ENCODE results near the gene OR10K2. TPM values are rescaled to one million over a fixed set of nuclear protein-coding genes. Genes with fewer than 3 reads are reported as not detected.

The OR10K2 gene
- total RNA-seq, 1 experiment from 2014 or later: not detected

GRCh38 chr1:158371188-158371953 is 54.7 kb downstream of the OR10K2 start:
- no peak for DNase-seq (ENCODE audit: low read depth)

Other genes with a start within 250 kb of the OR10K2 start
- gene CD1D, start 245.3 kb downstream of the OR10K2 start, total RNA-seq (2014; rRNA removed): 0.11 TPM in 1 of 2 replicates, not detected in the other
- not detected in 2 replicates for gene CD1A, start 171.8 kb downstream of the OR10K2 start, total RNA-seq (2014; rRNA removed)
- not detected in 2 replicates for gene CD1C, start 136.3 kb downstream of the OR10K2 start, total RNA-seq (2014; rRNA removed)
- gene CD1B, start 94.7 kb downstream of the OR10K2 start, total RNA-seq (2014; rRNA removed): not detected in 2 replicates
- gene CD1E, start 72.3 kb downstream of the OR10K2 start, total RNA-seq (2014; rRNA removed): not detected in 2 replicates
- gene OR10T2, start 26.8 kb downstream of the OR10K2 start, total RNA-seq (2014; rRNA removed): not detected in 2 replicates
- not detected in 2 replicates for gene OR10K1, start 35.6 kb upstream of the OR10K2 start, total RNA-seq (2014; rRNA removed)
- not detected in 2 replicates for gene OR10R2, start 46.0 kb upstream of the OR10K2 start, total RNA-seq (2014; rRNA removed)
- gene OR6Y1, start 128.2 kb upstream of the OR10K2 start, total RNA-seq (2014; rRNA removed): not detected in 2 replicates
- not detected in 2 replicates for gene OR6P1, start 144.3 kb upstream of the OR10K2 start, total RNA-seq (2014; rRNA removed)
- gene OR10X1, start 153.7 kb upstream of the OR10K2 start, total RNA-seq (2014; rRNA removed): not detected in 2 replicates
- not detected in 2 replicates for gene OR10Z1, start 179.0 kb upstream of the OR10K2 start, total RNA-seq (2014; rRNA removed)